Body of pancreas (tissue), 4 donors: ENCODE data around the gene SPNS3.

Source experiments
- CTCF ChIP-seq, 7 experiments: fragments of 450-650 bp in 4 of 7; fragments of 200-600 bp in 3 of 7; sonication (generic) in 3 of 7; IDR thresholded peaks; one replicate each; pipeline ENCODE4 v1.5.1; 2016 to 2019; ENCODE audit warnings: antibody characterized with exemption in 7 of 7
- POLR2A ChIP-seq, 3 donors: fragments of 450-650 bp; IDR thresholded peaks; one replicate each; pipeline ENCODE4 v1.6.1; 2016; ENCODE audit warnings: antibody characterized with exemption in 3 of 3, mild to moderate bottlenecking in 2 of 3

DNA sequence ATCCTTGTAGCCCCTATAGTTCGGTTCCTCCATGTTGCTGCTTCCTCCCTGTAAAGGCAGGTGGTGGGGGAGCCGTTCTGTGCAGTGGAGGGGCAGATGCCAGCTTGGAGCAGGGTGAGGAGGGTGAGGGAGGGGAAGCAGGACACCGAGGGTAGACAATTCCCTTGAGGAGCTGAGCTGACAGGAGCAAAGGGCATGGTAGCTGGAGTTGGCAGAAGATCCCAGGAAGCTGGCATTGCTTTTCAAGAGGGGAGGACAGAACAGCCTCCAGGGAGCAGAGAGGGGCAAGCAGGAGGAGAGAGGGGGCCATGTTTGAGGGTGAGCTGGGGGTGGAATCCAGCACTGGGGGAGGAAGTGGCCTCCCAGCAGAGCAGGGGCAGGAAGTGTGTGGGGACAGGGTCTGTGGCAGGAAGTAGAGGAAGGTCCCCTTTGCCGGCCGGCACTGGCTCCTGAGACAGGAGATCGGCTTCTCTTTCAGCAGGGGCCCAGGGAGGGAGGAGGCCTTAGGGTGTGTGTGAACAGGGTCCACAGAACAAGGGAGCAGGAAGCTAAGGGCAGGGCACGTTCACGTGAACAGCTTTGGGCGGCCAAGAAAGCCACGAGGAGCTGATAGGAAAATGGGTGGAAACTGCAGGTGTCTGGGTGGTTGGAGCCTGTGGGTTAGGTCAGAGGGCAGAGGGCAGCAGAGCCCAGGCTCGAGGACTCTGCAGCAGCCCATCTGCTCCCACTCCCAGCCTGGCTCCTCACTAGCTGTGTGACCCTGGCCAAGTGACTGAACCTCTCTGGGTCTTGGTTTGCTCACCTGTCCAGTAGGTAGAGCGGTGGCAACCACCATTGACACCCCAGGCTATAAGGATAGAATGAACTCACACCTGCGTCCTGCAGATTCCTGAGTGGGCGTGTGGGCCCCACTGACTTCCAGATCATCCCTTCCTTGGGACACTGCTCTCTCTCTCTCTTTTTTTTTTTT lies 47.5 kb downstream of the SPNS3 start:
- TF ChIP-seq CTCF (IDR thresholded peaks at IDR 0.05), result no peak
- TF ChIP-seq POLR2A (IDR thresholded peaks at IDR 0.05), result no peak
